ENCODE data around the gene CCDC142. TPM values are rescaled to one million over a fixed set of nuclear protein-coding genes. Genes with fewer than 3 reads are reported as not detected.

Gene CCDC142
- total RNA-seq, 3 donors from 2014 or later, result 22.6 to 36.5 (median 28.5) TPM

DNA sequence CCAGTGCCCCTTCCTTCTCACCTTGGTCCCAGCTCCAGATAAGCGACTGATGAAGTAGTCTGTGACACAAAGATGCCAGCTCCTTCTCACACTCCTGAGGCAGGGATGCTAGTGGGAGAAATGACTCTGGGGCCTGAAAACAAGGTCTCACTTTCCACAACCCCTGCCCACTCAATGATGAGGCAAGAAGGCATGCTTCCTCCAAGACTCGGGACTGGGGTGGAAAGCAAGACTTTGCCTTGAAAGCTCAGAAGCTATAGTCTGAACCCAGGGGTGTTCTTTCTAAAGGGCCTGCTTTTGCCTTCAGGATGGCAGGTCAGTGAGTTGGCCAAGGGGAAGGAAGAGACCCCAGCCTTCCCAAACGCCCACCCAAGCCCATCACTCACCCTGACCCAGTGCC is 1.4 kb downstream of the CCDC142 start:
- H3K4me3 ChIP-seq, result peak overlapping the region; percentile 38
- no peak for DNase-seq
- H3K4me1 ChIP-seq (ENCODE audit: low read depth), result peaks cover 20% of the 10 kb centered on the region
- intact Hi-C loops (cut with DNase I, micrococcal nuclease), result loop anchor here (5.0 to 10.0 kb wide), 2 partner anchors 53 to 106 kb away; no protein-coding TSS in a partner anchor
- H3K36me3 ChIP-seq (ENCODE audit: low read depth), result peaks cover 5% of the 10 kb centered on the region
- H3K9me3 ChIP-seq, result no peaks in the 10 kb centered on the region
- no peak for ATAC-seq
- TF ChIP-seq, protein P1, sequence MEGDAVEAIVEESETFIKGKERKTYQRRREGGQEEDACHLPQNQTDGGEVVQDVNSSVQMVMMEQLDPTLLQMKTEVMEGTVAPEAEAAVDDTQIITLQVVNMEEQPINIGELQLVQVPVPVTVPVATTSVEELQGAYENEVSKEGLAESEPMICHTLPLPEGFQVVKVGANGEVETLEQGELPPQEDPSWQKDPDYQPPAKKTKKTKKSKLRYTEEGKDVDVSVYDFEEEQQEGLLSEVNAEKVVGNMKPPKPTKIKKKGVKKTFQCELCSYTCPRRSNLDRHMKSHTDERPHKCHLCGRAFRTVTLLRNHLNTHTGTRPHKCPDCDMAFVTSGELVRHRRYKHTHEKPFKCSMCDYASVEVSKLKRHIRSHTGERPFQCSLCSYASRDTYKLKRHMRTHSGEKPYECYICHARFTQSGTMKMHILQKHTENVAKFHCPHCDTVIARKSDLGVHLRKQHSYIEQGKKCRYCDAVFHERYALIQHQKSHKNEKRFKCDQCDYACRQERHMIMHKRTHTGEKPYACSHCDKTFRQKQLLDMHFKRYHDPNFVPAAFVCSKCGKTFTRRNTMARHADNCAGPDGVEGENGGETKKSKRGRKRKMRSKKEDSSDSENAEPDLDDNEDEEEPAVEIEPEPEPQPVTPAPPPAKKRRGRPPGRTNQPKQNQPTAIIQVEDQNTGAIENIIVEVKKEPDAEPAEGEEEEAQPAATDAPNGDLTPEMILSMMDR (IDR thresholded peaks at IDR 0.05), result no peak

DNA sequence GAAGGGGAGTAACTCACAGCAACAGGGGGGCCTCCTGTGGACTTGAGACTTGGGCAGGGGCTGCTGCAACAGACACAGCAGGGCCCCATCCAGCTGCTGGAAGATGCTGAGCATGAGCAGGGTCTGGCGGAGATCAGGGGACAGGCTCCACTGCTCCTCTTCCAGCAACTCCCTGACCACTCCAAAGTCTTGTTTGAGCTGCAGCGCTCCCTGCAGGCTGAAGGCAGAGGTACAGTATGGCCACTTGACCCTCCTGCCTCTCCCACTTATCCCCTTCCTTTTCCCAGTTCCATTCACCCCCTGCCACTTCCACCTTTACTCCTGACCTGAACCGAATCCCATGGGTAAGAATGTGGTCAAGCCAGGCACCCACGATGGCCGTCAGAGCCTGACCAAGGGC is 7.9 kb downstream of the CCDC142 start:
- ATAC-seq (no peak), DNase-seq (no peak)
- H3K4me3 ChIP-seq, result no peak overlapping the region
- intact Hi-C loops (cut with DNase I, micrococcal nuclease), result no loop called here
- peaks cover 19% of the 10 kb centered on the region for H3K4me1 ChIP-seq (ENCODE audit: low read depth)
- TF ChIP-seq, protein P1 (IDR thresholded peaks at IDR 0.05), result peak; percentile 14
- H3K9me3 ChIP-seq, result no peaks in the 10 kb centered on the region
- no peaks in the 10 kb centered on the region for H3K36me3 ChIP-seq (ENCODE audit: low read depth)

DNA sequence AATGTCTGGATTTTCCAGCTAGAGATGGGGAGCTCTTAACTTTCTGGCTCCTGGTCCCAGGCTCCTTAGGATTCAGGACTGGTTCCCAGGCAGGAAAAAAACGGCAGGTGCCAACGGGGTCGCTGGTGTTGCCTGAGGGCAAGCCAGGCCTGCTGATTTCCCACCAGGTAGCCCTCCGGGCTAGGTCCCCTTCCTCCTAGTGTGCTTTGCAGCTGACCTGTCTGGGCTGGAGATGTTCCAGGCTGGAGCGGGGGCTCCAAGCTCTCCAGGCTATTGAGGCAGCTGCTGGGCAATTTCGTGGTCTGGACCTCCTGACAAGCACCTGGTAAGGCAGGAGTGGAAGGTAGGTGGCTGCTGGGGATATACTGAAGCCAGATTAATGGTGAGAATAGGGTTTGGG is 8.3 kb downstream of the CCDC142 start:
- Histone ChIP-seq H3K9me3 (no peaks in the 10 kb centered on the region), H3K4me3 (no peak overlapping the region), H3K36me3 (ENCODE audit: low read depth) (no peaks in the 10 kb centered on the region), H3K4me1 (ENCODE audit: low read depth) (peaks cover 19% of the 10 kb centered on the region)
- ATAC-seq (no peak), DNase-seq (no peak)
- intact Hi-C loops (cut with DNase I, micrococcal nuclease), result no loop called here
- TF ChIP-seq, protein P1 (IDR thresholded peaks at IDR 0.05), result no peak

DNA sequence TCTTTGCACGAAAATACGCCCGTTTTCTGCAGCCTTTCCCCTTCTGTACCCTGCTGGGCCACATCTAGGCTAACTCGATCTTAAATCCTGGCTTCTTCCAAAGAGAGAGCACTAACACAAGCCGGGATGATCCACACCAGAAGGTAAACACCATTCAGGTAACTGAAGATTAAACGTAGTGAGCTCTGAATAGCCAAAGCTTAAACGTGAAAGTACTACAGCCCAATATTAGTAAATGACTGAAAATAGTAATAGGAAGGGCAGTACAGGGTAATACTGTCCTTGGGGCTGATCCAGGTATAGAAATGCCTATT is 9.9 kb downstream of the CCDC142 start:
- Histone ChIP-seq H3K9me3 (no peaks in the 10 kb centered on the region), H3K4me3 (no peak overlapping the region), H3K36me3 (ENCODE audit: low read depth) (no peaks in the 10 kb centered on the region), H3K4me1 (ENCODE audit: low read depth) (peaks cover 19% of the 10 kb centered on the region)
- DNase-seq (no peak), ATAC-seq (peak; percentile 7)
- intact Hi-C loops (cut with DNase I, micrococcal nuclease), result no loop called here
- TF ChIP-seq, protein P1 (IDR thresholded peaks at IDR 0.05), result no peak

DNA sequence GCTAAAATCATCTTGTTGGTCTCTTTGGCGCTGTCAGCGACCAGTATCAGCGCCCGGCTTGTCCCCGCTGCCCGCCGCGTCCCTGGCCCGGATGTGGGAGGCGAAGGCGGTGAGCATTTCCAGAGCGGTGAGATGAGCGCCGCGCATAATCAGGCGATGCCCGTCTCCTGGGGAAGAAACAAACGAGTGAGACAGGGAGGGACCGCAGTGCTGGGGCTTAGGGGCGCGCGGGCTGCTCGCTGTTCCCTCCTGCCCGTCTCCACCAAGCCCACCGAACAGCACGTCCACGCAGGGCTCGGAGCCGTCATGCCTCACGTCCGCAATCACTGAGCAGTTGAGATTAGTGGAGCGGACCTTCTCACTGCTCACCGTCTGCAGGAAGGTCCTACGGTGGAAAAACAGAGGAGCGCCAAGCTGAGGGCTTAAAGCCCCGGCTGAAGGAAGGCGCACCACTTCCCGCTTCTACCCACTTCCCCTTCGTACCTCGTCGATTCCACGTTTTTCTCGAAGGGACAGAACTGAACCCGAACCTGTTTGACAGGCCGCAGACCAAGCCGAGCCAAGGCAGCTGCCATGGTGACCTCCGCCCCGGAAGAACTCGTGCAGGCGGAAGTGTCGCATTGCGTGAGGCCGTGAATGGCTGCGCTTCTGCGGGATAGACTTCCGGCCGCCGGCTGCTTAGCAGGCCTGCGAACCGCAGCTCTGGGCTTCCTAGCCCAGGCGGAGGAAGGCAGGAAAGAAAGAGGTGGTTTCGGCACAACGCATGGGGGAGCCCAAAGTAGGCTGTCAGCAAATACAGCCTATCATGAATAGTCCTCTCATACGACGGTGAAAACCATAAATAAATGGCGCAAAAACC is 10.5 kb downstream of the CCDC142 start, which contains the start of gene MRPL53:
TSS of gene MRPL53 (minus strand) at position 595 of the 859 bp plus-strand sequence. CDS start at position 575, 20 bp downstream.
- H3K9me3 ChIP-seq, result no peaks in the 10 kb centered on the region
- peak; percentile 97 for ATAC-seq
- intact Hi-C loops (cut with DNase I, micrococcal nuclease), result no loop called here

More for the DNA sequence above, 10.5 kb downstream of the CCDC142 start, which contains the start of gene MRPL53:
- Histone ChIP-seq H3K4me3 (peak within 1 kb of the TSS; percentile 37), H3K4me1 (ENCODE audit: low read depth) (peaks cover 19% of the 10 kb centered on the region), H3K36me3 (ENCODE audit: low read depth) (no peaks in the 10 kb centered on the region)
- DNase-seq, result peak; percentile 96 to 97 (median 97)
- TF ChIP-seq, protein P1 (IDR thresholded peaks at IDR 0.05), result no peak
